Activated CD4-positive, alpha-beta T cell treated with anti-CD3 and anti-CD28 coated beads for 36 hours (primary cell): ENCODE results near the gene STIM2. TPM values are rescaled to one million over a fixed set of nuclear protein-coding genes. Genes with fewer than 3 reads are reported as not detected.
A peak's percentile ranks its signal among the peaks of the same experiment; 100 is the strongest.

Source experiments
- ATAC-seq: fragments of 200-7000 bp; cut with Tn5 transposase; one replicate; pipeline ENCODE4 v1.10.0; 2021; ENCODE audit warnings: mild to moderate bottlenecking, moderate library complexity
- CTCF ChIA-PET: fragments of 350-600 bp; sonication (Branson Sonifier 250); formaldehyde crosslinking; loops from one replicate; lab custom pipeline; 2021; ENCODE audit warnings: antibody characterized with exemption; lab: Charles Lee
- POLR2A ChIA-PET: fragments of 350-600 bp; sonication (Branson Sonifier 250); formaldehyde crosslinking; loops from one replicate; lab custom pipeline; 2021; ENCODE audit warnings: antibody characterized with exemption, inconsistent platforms; lab: Charles Lee
- DNase-seq: peaks from one replicate; pipeline ENCODE4 v3.0.0-alpha.2; 2020
- H3K27ac Mint-ChIP-seq: one replicate; pipeline ENCODE4 v1.8.0; 2021; ENCODE audit warnings: mixed read lengths
- H3K27me3 Mint-ChIP-seq: one replicate; pipeline ENCODE4 v1.8.0; 2021; ENCODE audit warnings: mixed read lengths
- H3K36me3 Mint-ChIP-seq: one replicate; pipeline ENCODE4 v1.8.0; 2021; ENCODE audit warnings: low read depth, mixed read lengths
- H3K4me1 Mint-ChIP-seq: one replicate; pipeline ENCODE4 v1.8.0; 2021; ENCODE audit warnings: mixed read lengths
- H3K4me3 Mint-ChIP-seq: one replicate; pipeline ENCODE4 v1.8.0; 2021; ENCODE audit warnings: mild to moderate bottlenecking, moderate library complexity, mixed read lengths
- H3K9me3 Mint-ChIP-seq: one replicate; pipeline ENCODE4 v1.8.0; 2021; ENCODE audit warnings: low read depth, mixed read lengths
- intact Hi-C, 2 experiments: fragments of 100-400 bp; cut with DNase I in 1 of 2; cut with micrococcal nuclease in 1 of 2; formaldehyde crosslinking; loops; one replicate each; pipeline versions ENCODE4 v1.14.2 to v1.15.1; 2022 to 2024; cut with DNase I, micrococcal nuclease
- total RNA-seq, 2 experiments: library from RNA; stranded (reverse); gene quantifications; one replicate each; pipeline ENCODE4 v1.2.3, GENCODE V29; 2021

The STIM2 gene
- total RNA-seq, 2 experiments from 2014 or later = 32.9 to 36.4 TPM

DNA sequence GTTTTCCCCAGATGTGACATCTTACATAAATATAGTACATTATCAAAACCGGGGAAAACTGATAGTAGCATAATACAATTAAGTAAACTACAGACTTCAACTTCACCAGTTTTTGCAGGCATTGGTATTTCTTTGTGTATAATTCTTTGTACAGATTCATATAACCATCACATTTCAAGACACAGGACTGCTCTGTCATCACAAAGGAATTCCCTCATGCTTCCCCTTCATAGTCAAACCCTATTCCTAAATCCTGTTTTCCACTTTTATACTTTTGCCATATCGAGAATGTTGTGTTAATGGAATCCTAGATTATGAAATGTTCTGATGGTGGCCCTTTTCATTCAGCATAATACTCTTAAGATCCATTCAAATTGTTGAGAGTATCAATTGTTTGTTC lies 36.0 kb downstream of the STIM2 start:
- no peaks in the 10 kb centered on the region for H3K27me3 Mint-ChIP-seq
- ATAC-seq (no peak), DNase-seq (no peak)
- H3K27ac Mint-ChIP-seq = no peak overlapping the region
- intact Hi-C loops = no loop called here
- ChIA-PET POLR2A (no interaction called here), CTCF (no interaction called here)
- H3K9me3 Mint-ChIP-seq = peaks cover 5% of the 10 kb centered on the region
- H3K4me3 Mint-ChIP-seq = no peak overlapping the region
- peaks cover 27% of the 10 kb centered on the region for H3K36me3 Mint-ChIP-seq
- H3K4me1 Mint-ChIP-seq = peaks cover 67% of the 10 kb centered on the region

DNA sequence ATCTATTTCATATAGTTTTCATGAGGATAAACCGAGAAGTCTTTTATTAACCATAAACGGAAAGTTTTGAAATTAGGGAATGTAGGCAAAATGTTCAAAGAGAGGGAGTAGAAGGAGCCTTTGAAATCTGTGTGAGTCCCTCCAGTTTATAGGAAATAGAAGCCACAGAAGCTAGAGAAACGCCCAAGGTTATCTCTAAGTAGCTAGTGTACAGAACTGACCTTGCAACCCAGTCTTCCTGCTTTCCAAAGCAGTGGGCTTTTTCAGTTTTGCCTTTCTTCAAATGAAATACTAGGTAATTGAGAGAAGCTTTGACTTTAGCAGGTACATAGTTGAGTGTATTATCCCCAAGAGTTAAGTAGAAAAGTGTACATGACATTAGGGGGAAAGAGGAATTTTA lies 39.4 kb downstream of the STIM2 start:
- Mint-ChIP-seq H3K27me3 (no peaks in the 10 kb centered on the region), H3K9me3 (no peaks in the 10 kb centered on the region), H3K4me1 (peaks cover 66% of the 10 kb centered on the region), H3K36me3 (peaks cover 17% of the 10 kb centered on the region), H3K4me3 (no peak overlapping the region), H3K27ac (no peak overlapping the region)
- POLR2A ChIA-PET = no interaction called here
- no peak for DNase-seq
- intact Hi-C loops = loop anchor here in 1 of 2 experiments (2.0 kb wide), 1 partner anchor 13 kb away; no protein-coding TSS in a partner anchor
- ATAC-seq = no peak
- CTCF ChIA-PET = interaction anchor here (0.9 to 4.5 kb wide), 7 partner anchors 9 to 823 kb away, joined by 3 to 18 read pairs (median 4); no protein-coding TSS in a partner anchor

DNA sequence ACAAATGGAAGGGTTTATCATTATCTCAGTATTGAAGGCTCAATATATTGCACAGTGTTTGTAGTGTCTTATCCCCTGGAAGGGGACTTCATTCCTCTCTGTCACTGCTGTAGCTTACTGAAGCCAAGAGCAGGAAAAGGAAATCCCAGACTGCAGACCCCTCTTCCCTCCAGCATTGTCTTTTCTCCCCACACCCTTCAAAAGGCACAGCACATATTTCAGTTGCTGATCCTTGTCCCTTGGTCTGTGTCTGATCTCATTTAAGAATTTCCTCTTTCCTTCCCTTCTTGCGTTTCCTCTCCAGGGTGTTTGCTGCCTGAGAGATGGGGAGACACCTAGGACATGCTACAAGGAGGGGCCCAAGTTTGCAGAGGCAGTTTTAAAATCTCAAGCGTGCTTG lies 40.1 kb downstream of the STIM2 start:
- Mint-ChIP-seq H3K4me1 (peaks cover 66% of the 10 kb centered on the region), H3K9me3 (no peaks in the 10 kb centered on the region), H3K27me3 (no peaks in the 10 kb centered on the region), H3K27ac (no peak overlapping the region), H3K36me3 (peaks cover 11% of the 10 kb centered on the region), H3K4me3 (no peak overlapping the region)
- ChIA-PET POLR2A (no interaction called here), CTCF (interaction anchor here (1.0 to 4.5 kb wide), 4 partner anchors 9 to 55 kb away, joined by 4 to 18 read pairs (median 4); no protein-coding TSS in a partner anchor)
- intact Hi-C loops = loop anchor here in 1 of 2 experiments (2.0 kb wide), 1 partner anchor 14 kb away; no protein-coding TSS in a partner anchor
- no peak for DNase-seq
- ATAC-seq = no peak

DNA sequence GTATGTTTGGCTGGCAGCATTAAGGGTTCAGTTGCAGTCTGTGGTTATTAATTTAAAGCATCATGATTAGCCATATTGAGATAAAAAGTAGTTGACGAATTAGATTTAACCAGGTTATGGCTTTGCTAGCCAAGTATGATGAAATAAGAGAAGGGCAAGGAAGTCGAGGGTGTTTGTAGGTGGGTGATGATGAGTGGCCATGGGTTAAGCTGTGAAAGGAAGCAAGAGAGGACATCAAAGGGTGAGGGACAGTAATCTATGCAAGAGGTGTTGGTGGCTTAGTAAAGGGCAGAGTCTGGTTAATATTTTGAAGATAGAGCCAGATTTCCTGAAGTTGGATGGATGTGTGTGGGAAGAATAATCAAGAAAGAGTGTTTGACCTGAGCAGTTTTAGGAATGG lies 44.5 kb downstream of the STIM2 start:
- no peaks in the 10 kb centered on the region for H3K27me3 Mint-ChIP-seq
- H3K4me3 Mint-ChIP-seq = no peak overlapping the region
- no peaks in the 10 kb centered on the region for H3K9me3 Mint-ChIP-seq
- peaks cover 60% of the 10 kb centered on the region for H3K4me1 Mint-ChIP-seq
- no peak for DNase-seq
- peaks cover 4% of the 10 kb centered on the region for H3K36me3 Mint-ChIP-seq
- CTCF ChIA-PET = no interaction called here
- intact Hi-C loops = loop anchor here in 1 of 2 experiments (5.0 kb wide), 1 partner anchor 52 kb away; no protein-coding TSS in a partner anchor
- POLR2A ChIA-PET = no interaction called here
- peak; percentile 69 for ATAC-seq
- H3K27ac Mint-ChIP-seq = peak overlapping the region; percentile 4

DNA sequence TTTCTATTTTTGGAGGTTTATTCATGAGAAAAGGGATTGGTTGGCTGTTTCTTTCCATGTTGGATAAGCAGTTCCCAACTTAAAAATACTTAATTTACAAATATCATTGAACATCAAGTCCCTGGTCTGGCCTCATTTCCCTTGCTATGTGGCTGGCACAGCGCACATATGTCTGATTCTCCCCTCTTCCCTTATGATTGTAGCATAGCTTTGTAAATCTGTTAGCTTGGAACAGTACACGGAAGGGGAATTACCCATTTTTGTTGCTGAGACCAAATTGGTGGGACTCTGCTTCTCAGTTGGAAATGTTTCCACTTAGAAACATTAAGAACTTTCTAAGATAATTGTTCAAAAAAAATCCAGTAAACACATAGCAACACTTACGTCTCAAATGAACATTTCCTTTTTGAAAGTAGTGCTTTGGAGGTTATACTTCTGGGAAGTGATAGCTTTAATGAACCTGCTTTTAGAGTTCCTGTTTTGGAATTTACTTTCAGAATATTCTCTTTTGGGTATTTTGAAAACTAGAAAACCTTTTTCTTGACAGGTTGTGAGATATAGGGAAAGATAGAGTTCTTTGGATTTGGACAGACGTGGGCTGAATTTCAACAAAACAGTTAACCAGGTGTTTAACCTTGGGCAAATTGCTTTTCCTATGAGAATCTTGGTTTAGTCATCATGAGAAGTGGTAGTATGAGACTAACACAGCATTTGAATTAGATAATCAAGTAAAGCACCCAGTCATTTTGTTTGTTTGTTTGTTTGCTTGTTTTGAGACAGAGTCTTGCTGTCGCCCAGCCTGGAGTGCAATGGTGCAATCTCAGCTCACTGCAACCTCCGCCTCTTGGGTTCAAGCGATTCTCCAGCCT lies 47.3 kb downstream of the STIM2 start:
- no peaks in the 10 kb centered on the region for H3K27me3 Mint-ChIP-seq
- no peaks in the 10 kb centered on the region for H3K9me3 Mint-ChIP-seq
- ChIA-PET CTCF (interaction anchor here (1.3 to 1.6 kb wide), 3 partner anchors 9 to 86 kb away, joined by 3 to 6 read pairs (median 4); no protein-coding TSS in a partner anchor), POLR2A (interaction anchor here (1.2 kb wide), 1 partner anchor 47 kb away, joined by 3 read pairs; the partner anchor contains the start of gene STIM2)
- H3K4me1 Mint-ChIP-seq = peaks cover 66% of the 10 kb centered on the region
- ATAC-seq = peak; percentile 60
- no peak overlapping the region for H3K4me3 Mint-ChIP-seq
- peak overlapping the region; percentile 40 for H3K27ac Mint-ChIP-seq
- no peak for DNase-seq
- intact Hi-C loops = loop anchor here in 1 of 2 experiments (5.0 kb wide), 1 partner anchor 49 kb away; no protein-coding TSS in a partner anchor
- peaks cover 2% of the 10 kb centered on the region for H3K36me3 Mint-ChIP-seq

DNA sequence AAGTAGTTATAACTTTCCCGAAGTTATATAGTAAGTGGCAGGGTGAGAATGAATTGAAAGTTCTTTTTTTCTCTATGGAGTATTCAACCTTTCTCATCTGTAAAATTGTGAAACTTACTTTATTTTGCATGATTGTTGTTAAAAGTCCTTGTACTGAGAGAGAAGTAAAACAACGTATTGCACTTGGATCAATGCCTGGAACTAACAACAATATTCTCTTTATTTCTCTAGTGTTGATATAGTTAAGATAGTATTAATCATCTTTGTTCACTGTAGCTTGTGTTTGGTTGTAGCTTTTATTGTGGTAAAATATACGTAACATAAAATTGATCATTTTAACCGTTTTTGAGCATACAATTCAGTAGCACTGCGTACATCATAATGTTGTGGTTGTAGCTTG lies 48.7 kb downstream of the STIM2 start:
- ATAC-seq = no peak
- H3K27me3 Mint-ChIP-seq = no peaks in the 10 kb centered on the region
- no peak for DNase-seq
- intact Hi-C loops = loop anchor here in 1 of 2 experiments (5.0 kb wide), 1 partner anchor 48 kb away; no protein-coding TSS in a partner anchor
- ChIA-PET POLR2A (no interaction called here), CTCF (interaction anchor here (0.5 to 1.2 kb wide), 4 partner anchors 9 to 27 kb away, joined by 3 to 4 read pairs (median 4); no protein-coding TSS in a partner anchor)
- H3K9me3 Mint-ChIP-seq = no peaks in the 10 kb centered on the region
- no peak overlapping the region for H3K4me3 Mint-ChIP-seq
- H3K4me1 Mint-ChIP-seq = peaks cover 66% of the 10 kb centered on the region
- H3K36me3 Mint-ChIP-seq = peaks cover under 1% of the 10 kb centered on the region
- H3K27ac Mint-ChIP-seq = no peak overlapping the region

DNA sequence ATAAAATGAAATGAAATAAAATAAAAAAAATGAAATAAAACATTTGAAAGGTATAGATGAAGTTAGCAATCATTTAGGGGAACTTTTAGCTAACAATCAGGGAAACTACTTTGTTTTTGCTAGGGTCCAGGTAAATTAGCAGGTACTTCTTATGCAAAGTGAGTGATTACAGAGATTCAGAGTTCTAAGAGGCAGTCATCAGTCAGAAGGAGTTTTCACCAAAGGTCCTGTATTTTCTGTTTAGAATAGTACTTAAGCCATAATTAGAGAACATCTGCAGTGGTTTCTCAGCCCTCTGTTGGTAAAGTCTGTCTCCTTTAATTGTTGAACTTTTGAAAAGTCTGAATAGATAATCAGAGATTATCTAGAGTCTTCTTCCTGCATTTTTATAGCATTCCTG lies 50.6 kb downstream of the STIM2 start:
- Mint-ChIP-seq H3K9me3 (no peaks in the 10 kb centered on the region), H3K27ac (no peak overlapping the region), H3K4me1 (peaks cover 68% of the 10 kb centered on the region), H3K4me3 (no peak overlapping the region), H3K27me3 (no peaks in the 10 kb centered on the region), H3K36me3 (no peaks in the 10 kb centered on the region)
- no peak for ATAC-seq
- ChIA-PET POLR2A (no interaction called here), CTCF (no interaction called here)
- intact Hi-C loops = no loop called here
- DNase-seq = no peak

DNA sequence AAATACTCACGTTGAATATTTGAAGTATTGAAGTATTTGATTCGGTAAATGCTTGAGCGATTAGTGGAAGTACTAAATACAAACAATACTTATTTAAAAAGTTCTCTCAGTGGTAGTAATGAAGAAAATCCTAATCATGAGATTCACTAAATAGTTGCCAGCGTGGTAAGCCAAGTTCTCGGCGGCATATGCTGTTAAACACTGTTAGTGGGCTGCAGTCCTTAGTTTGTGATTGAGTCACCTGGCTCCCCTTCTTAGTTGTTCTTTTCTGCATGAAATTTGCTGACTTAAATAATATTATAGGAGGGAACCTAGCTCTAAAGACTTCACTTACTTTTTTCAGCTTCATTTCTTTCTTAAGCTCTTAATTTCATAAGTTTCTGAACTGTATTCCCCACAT lies 51.4 kb downstream of the STIM2 start:
- peaks cover 71% of the 10 kb centered on the region for H3K4me1 Mint-ChIP-seq
- DNase-seq = no peak
- ChIA-PET POLR2A (no interaction called here), CTCF (no interaction called here)
- H3K27me3 Mint-ChIP-seq = no peaks in the 10 kb centered on the region
- intact Hi-C loops = no loop called here
- no peaks in the 10 kb centered on the region for H3K36me3 Mint-ChIP-seq
- no peak overlapping the region for H3K4me3 Mint-ChIP-seq
- no peaks in the 10 kb centered on the region for H3K9me3 Mint-ChIP-seq
- ATAC-seq = no peak
- H3K27ac Mint-ChIP-seq = no peak overlapping the region

DNA sequence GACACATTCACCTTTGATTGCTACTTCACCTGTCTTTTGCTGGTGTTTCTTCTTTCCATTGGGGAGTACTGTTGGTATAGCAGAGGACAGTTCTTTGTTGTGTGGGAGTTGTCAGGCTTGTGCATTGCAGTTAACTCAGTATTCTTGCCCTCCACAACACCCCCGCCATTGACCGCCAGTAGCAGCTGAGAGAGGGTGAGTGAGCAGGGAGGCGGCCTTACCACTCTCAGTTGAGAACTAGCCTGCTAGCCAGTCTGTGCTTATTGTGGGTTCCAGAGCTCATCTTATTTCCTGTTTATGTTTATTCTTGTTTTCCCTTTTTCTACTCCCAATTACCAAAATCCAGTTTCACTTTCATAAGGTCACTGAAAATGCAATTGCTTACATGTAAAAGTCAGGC lies 52.2 kb downstream of the STIM2 start:
- Mint-ChIP-seq H3K27me3 (no peaks in the 10 kb centered on the region), H3K4me1 (peaks cover 67% of the 10 kb centered on the region), H3K36me3 (no peaks in the 10 kb centered on the region), H3K27ac (no peak overlapping the region), H3K9me3 (no peaks in the 10 kb centered on the region), H3K4me3 (no peak overlapping the region)
- POLR2A ChIA-PET = no interaction called here
- intact Hi-C loops = no loop called here
- CTCF ChIA-PET = interaction anchor here (1.3 kb wide), 1 partner anchor 13 kb away, joined by 4 read pairs; no protein-coding TSS in a partner anchor
- ATAC-seq (no peak), DNase-seq (no peak)

DNA sequence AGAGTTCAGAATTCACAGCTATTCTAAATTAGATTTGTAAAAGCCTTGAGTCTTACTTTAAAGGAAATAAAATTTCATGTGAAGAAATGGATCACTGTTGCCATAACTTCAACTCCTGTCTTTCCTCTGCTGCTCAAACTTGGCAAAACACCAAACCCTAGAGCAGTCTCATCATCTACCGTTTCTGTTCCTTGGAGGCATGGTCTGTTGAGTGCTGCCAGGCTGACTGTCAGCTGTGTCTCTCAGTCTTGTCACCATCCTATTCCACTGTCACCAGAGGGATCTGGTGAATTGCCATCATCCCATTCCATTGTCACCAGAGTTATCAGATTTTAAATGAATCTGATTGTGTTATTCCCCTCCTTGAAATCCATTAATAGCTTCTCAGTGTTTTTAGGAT lies 55.6 kb downstream of the STIM2 start:
- Mint-ChIP-seq H3K9me3 (peaks cover 2% of the 10 kb centered on the region), H3K4me1 (peaks cover 48% of the 10 kb centered on the region), H3K27ac (peak overlapping the region; percentile 53), H3K4me3 (no peak overlapping the region), H3K27me3 (no peaks in the 10 kb centered on the region), H3K36me3 (peaks cover 22% of the 10 kb centered on the region)
- ChIA-PET CTCF (interaction anchor here (0.6 to 1.9 kb wide), 3 partner anchors 9 to 129 kb away, joined by 3 to 6 read pairs (median 3); no protein-coding TSS in a partner anchor), POLR2A (no interaction called here)
- intact Hi-C loops = no loop called here
- no peak for ATAC-seq
- no peak for DNase-seq

DNA sequence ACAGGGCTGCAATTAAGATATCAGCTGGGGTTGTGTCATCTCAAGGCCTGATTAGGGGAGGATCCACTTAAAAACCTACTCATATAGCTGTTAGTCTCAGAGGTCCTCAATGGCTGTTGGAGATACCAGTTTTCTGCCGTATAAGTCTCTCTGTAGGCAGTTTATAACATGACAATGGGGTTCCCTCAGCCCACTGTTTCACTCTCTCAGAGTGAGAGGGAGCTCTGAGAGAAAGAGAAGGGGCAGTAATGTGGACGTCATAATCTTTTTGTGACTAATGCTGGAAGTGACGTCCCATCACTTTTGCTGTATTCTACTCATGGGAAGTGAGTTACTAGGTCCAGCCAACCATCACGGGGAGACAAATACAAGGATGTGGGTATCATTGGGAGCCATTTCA lies 70.3 kb downstream of the STIM2 start:
- POLR2A ChIA-PET = no interaction called here
- H3K4me3 Mint-ChIP-seq = no peak overlapping the region
- peaks cover 28% of the 10 kb centered on the region for H3K4me1 Mint-ChIP-seq
- ATAC-seq = peak; percentile 33
- no peak for DNase-seq
- CTCF ChIA-PET = no interaction called here
- H3K36me3 Mint-ChIP-seq = peaks cover 10% of the 10 kb centered on the region
- H3K27ac Mint-ChIP-seq = no peak overlapping the region
- H3K27me3 Mint-ChIP-seq = no peaks in the 10 kb centered on the region
- H3K9me3 Mint-ChIP-seq = no peaks in the 10 kb centered on the region
- intact Hi-C loops = no loop called here
